Measurements from ENCODE around the gene IPO11.
"Not testable (repeated sequence)": the region's sequence is repeated elsewhere in the genome, so short reads cannot be mapped to it uniquely, and the experiment has no call there.

Gene IPO11

GRCh38 chr5:62558941-62559340, 146.4 kb downstream of the IPO11 start:
- DNase-seq (ENCODE audit: low read depth) = no peak
- TF ChIP-seq POLR2A (IDR thresholded peaks at IDR 0.05; ENCODE audit: extremely low read depth, insufficient read length) (no peak), CTCF (IDR thresholded peaks at IDR 0.05; ENCODE audit: low read depth, low read length) (no peak), MYC (IDR thresholded peaks at IDR 0.05; ENCODE audit: low read depth, low read length) (no peak)
- H3K4me3 ChIP-seq (ENCODE audit: low read depth, low read length) = no peak overlapping the region

GRCh38 chr5:62560786-62561185, 148.2 kb downstream of the IPO11 start:
- DNase-seq (ENCODE audit: low read depth) = no peak
- no peak for TF ChIP-seq MYC (IDR thresholded peaks at IDR 0.05; ENCODE audit: low read depth, low read length)
- no peak for TF ChIP-seq POLR2A (IDR thresholded peaks at IDR 0.05; ENCODE audit: extremely low read depth, insufficient read length)
- no peak for TF ChIP-seq MAX (IDR thresholded peaks at IDR 0.05; ENCODE audit: low read depth, low read length)
- no peak for TF ChIP-seq CTCF (IDR thresholded peaks at IDR 0.05; ENCODE audit: low read depth, low read length)
- H3K4me3 ChIP-seq (ENCODE audit: low read depth, low read length) = no peak overlapping the region

- DNase-seq (ENCODE audit: low read depth) = no peak
- H3K4me3 ChIP-seq (ENCODE audit: low read depth, low read length) = no peak overlapping the region
- no peak for TF ChIP-seq POLR2A (IDR thresholded peaks at IDR 0.05; ENCODE audit: extremely low read depth, insufficient read length)
- TF ChIP-seq MYC (IDR thresholded peaks at IDR 0.05; ENCODE audit: low read depth, low read length) = no peak
- no peak for TF ChIP-seq CTCF (IDR thresholded peaks at IDR 0.05; ENCODE audit: low read depth, low read length)
- no peak for TF ChIP-seq MAX (IDR thresholded peaks at IDR 0.05; ENCODE audit: low read depth, low read length)
These were observed 149.3 kb downstream of the IPO11 start for GRCh38 chr5:62561896-62562295.

- H3K4me3 ChIP-seq (ENCODE audit: low read depth, low read length) = no peak overlapping the region
- no peak for TF ChIP-seq MYC (IDR thresholded peaks at IDR 0.05; ENCODE audit: low read depth, low read length)
- no peak for TF ChIP-seq MAX (IDR thresholded peaks at IDR 0.05; ENCODE audit: low read depth, low read length)
- no peak for TF ChIP-seq CTCF (IDR thresholded peaks at IDR 0.05; ENCODE audit: low read depth, low read length)
- no peak for TF ChIP-seq POLR2A (IDR thresholded peaks at IDR 0.05; ENCODE audit: extremely low read depth, insufficient read length)
- no peak for DNase-seq (ENCODE audit: low read depth)
These were observed 150.3 kb downstream of the IPO11 start for GRCh38 chr5:62562867-62563266.

- H3K4me3 ChIP-seq (ENCODE audit: low read depth, low read length) = no peak overlapping the region
- DNase-seq (ENCODE audit: low read depth) = no peak
These were observed 151.5 kb downstream of the IPO11 start for GRCh38 chr5:62564101-62564500.

GRCh38 chr5:62565740-62566139, 153.2 kb downstream of the IPO11 start:
- DNase-seq (ENCODE audit: low read depth) = not testable (repeated sequence)

More at GRCh38 chr5:62564101-62564500, 151.5 kb downstream of the IPO11 start:
- TF ChIP-seq MAX (IDR thresholded peaks at IDR 0.05; ENCODE audit: low read depth, low read length) = no peak
- no peak for TF ChIP-seq CTCF (IDR thresholded peaks at IDR 0.05; ENCODE audit: low read depth, low read length)
- TF ChIP-seq MYC (IDR thresholded peaks at IDR 0.05; ENCODE audit: low read depth, low read length) = no peak
- TF ChIP-seq POLR2A (IDR thresholded peaks at IDR 0.05; ENCODE audit: extremely low read depth, insufficient read length) = no peak

More at GRCh38 chr5:62565740-62566139, 153.2 kb downstream of the IPO11 start:
- H3K4me3 ChIP-seq (ENCODE audit: low read depth, low read length) = not testable (repeated sequence)
